Measurements from ENCODE around the gene MYH11.
"Not testable (repeated sequence)": the region's sequence is repeated elsewhere in the genome, so short reads cannot be mapped to it uniquely, and the experiment has no call there.

MYH11 gene

GRCh38 chr16:15703029-15703736, 153.6 kb downstream of the MYH11 start:
- no peak for DNase-seq

GRCh38 chr16:15701975-15702970, 154.6 kb downstream of the MYH11 start:
- no peak for DNase-seq

GRCh38 chr16:15701367-15701766, 155.5 kb downstream of the MYH11 start:
- DNase-seq, result no peak

- DNase-seq, result no peak
Observed at GRCh38 chr16:15699819-15700218, 157.0 kb downstream of the MYH11 start.

- no peak for DNase-seq
Observed at GRCh38 chr16:15694499-15694898, 162.3 kb downstream of the MYH11 start.

GRCh38 chr16:15692508-15692907, 164.3 kb downstream of the MYH11 start:
- not testable (repeated sequence) for DNase-seq

- no peak for DNase-seq
Observed at GRCh38 chr16:15691046-15691445, 165.8 kb downstream of the MYH11 start.

GRCh38 chr16:15690296-15690695, 166.5 kb downstream of the MYH11 start:
- DNase-seq, result no peak

GRCh38 chr16:15689290-15689689, 167.5 kb downstream of the MYH11 start:
- no peak for DNase-seq

GRCh38 chr16:15686287-15686686, 170.5 kb downstream of the MYH11 start:
- no peak for DNase-seq

GRCh38 chr16:15682105-15682570, 174.7 kb downstream of the MYH11 start:
- peak; percentile 52 to 66 for DNase-seq

- DNase-seq, result no peak
Observed at GRCh38 chr16:15677447-15677846, 179.4 kb downstream of the MYH11 start.

- DNase-seq, result no peak
Observed at GRCh38 chr16:15676506-15676905, 180.3 kb downstream of the MYH11 start.

GRCh38 chr16:15674571-15674970, 182.3 kb downstream of the MYH11 start:
- no peak for DNase-seq

GRCh38 chr16:15672514-15673167, 184.2 kb downstream of the MYH11 start:
- DNase-seq, result peak; percentile 95 to 97

- DNase-seq, result not testable (repeated sequence)
Observed at GRCh38 chr16:15672127-15672513, 184.7 kb downstream of the MYH11 start.

- no peak for DNase-seq
Observed at GRCh38 chr16:15671530-15672117, 185.2 kb downstream of the MYH11 start.

GRCh38 chr16:15667091-15667742, 189.6 kb downstream of the MYH11 start:
- DNase-seq, result no peak

GRCh38 chr16:15665107-15665506, 191.7 kb downstream of the MYH11 start:
- DNase-seq, result no peak

GRCh38 chr16:15660203-15660601, 196.6 kb downstream of the MYH11 start:
- DNase-seq, result no peak

GRCh38 chr16:15658556-15658955, 198.3 kb downstream of the MYH11 start:
- no peak for DNase-seq

GRCh38 chr16:15658149-15658548, 198.7 kb downstream of the MYH11 start:
- DNase-seq, result no peak

All from AML-193 (cell line).